SK-N-SH treated with all-trans-retinoic acid at 6 μM for 48 hours (cell line): ENCODE measurements around the gene HRCT1.

Experiments used
- ARNTL ChIP-seq: fragments of 450-650 bp; formaldehyde crosslinking; IDR thresholded peaks from 2 replicates; pipeline ENCODE4 v1.5.0; 2020; ENCODE audit warnings: low read depth, mild to moderate bottlenecking, moderate library complexity, borderline replicate concordance
- ZFP3 ChIP-seq: fragments of 250-450 bp; sonication (Bioruptor Pico); IDR thresholded peaks from 2 replicates; pipeline ENCODE4 v1.5.0; 2020; ENCODE audit warnings: mild to moderate bottlenecking, moderate library complexity

- no peak for TF ChIP-seq ARNTL
- no peak for TF ChIP-seq ZFP3
These were observed 38.2 kb downstream of the HRCT1 start for GRCh38 chr9:35944173-35944572.
